NCI-H2196 treated with DMSO at 0.1 percent for 48 hours (cell line): ENCODE data around the gene DPM3.
A peak's percentile ranks its signal among the peaks of the same experiment; 100 is the strongest.

ENCODE experiments used
- DNase-seq: peaks from one replicate; lab custom pipeline; 2025; ENCODE audit not compliant: unreplicated experiment; lab: John Stamatoyannopoulos, UW

The DPM3 gene

GRCh38 chr1:155103325-155103724, 37.0 kb downstream of the DPM3 start:
- no peak for DNase-seq

GRCh38 chr1:155099331-155099730, 41.0 kb downstream of the DPM3 start:
- no peak for DNase-seq

GRCh38 chr1:155094622-155094948, 45.7 kb downstream of the DPM3 start:
- DNase-seq: no peak

GRCh38 chr1:155093911-155094621, 46.3 kb downstream of the DPM3 start:
- DNase-seq: peak; percentile 54

GRCh38 chr1:155092641-155093040, 47.7 kb downstream of the DPM3 start:
- no peak for DNase-seq

GRCh38 chr1:155092131-155092530, 48.2 kb downstream of the DPM3 start:
- DNase-seq: no peak

GRCh38 chr1:155091071-155092051, 49.0 kb downstream of the DPM3 start:
- DNase-seq: peak; percentile 44
